Neural progenitor cell (in vitro differentiated cells): ENCODE results near the gene CSK. TPM values are rescaled to one million over a fixed set of nuclear protein-coding genes. Genes with fewer than 3 reads are reported as not detected.

Experiments
- DNase-seq: peaks from one replicate; pipeline ENCODE4 v3.0.0-alpha.2; 2016; ENCODE audit warnings: low spot score
- H2AFZ ChIP-seq: fragments of 200-600 bp; sonication (generic); replicated peaks from 2 replicates; pipeline ENCODE4 v1.6.1; 2016; ENCODE audit warnings: antibody characterized with exemption
- H3F3A ChIP-seq: fragments of 200-600 bp; sonication (generic); 2 replicates; pipeline ENCODE4 v1.6.1; 2016; ENCODE audit warnings: antibody characterized with exemption, low read depth
- H3K27ac ChIP-seq: fragments of 200-600 bp; sonication (generic); 2 replicates; pipeline ENCODE4 v1.5.1; 2016; ENCODE audit warnings: mild to moderate bottlenecking
- H3K27me3 ChIP-seq: fragments of 200-600 bp; sonication (generic); 2 replicates; pipeline ENCODE4 v1.6.1; 2016; ENCODE audit warnings: mild to moderate bottlenecking, moderate library complexity
- H3K36me3 ChIP-seq: fragments of 200-600 bp; sonication (generic); 2 replicates; pipeline ENCODE4 v1.5.1; 2016
- H3K4me1 ChIP-seq: fragments of 200-600 bp; sonication (generic); 2 replicates; pipeline ENCODE4 v1.6.1; 2016; ENCODE audit warnings: mixed run types
- H3K4me2 ChIP-seq: fragments of 200-600 bp; sonication (generic); 2 replicates; pipeline ENCODE4 v1.6.1; 2016
- H3K4me3 ChIP-seq: fragments of 200-600 bp; sonication (generic); 2 replicates; pipeline ENCODE4 v1.5.1; 2016
- H3K79me2 ChIP-seq: fragments of 200-600 bp; sonication (generic); 2 replicates; pipeline ENCODE4 v1.6.1; 2016; ENCODE audit warnings: low read depth
- H3K9ac ChIP-seq: fragments of 200-600 bp; sonication (generic); 2 replicates; pipeline ENCODE4 v1.6.1; 2016
- H3K9me3 ChIP-seq: fragments of 200-600 bp; sonication (generic); 2 replicates; pipeline ENCODE4 v1.5.1; 2016; ENCODE audit warnings: low read depth
- H4K20me1 ChIP-seq: fragments of 200-600 bp; sonication (generic); 2 replicates; pipeline ENCODE4 v1.6.1; 2016; ENCODE audit warnings: low read depth
- H3K27ac Mint-ChIP-seq: 3 replicates; pipeline ENCODE4 v1.8.0; 2021; ENCODE audit warnings: mixed read lengths
- H3K27me3 Mint-ChIP-seq: 2 replicates; pipeline ENCODE4 v1.8.0; 2022; ENCODE audit warnings: low read depth, mild to moderate bottlenecking, inconsistent platforms, moderate library complexity, mixed read lengths; ENCODE audit not compliant: insufficient read depth
- H3K36me3 Mint-ChIP-seq: 3 replicates; pipeline ENCODE4 v1.8.0; 2021; ENCODE audit warnings: mixed read lengths
- H3K4me1 Mint-ChIP-seq: 3 replicates; pipeline ENCODE4 v1.8.0; 2021; ENCODE audit warnings: mixed read lengths
- H3K4me3 Mint-ChIP-seq: 3 replicates; pipeline ENCODE4 v1.8.0; 2021; ENCODE audit warnings: mild to moderate bottlenecking, moderate library complexity, mixed read lengths
- H3K9me3 Mint-ChIP-seq: 3 replicates; pipeline ENCODE4 v1.8.0; 2020; ENCODE audit warnings: mixed read lengths
- CTCF ChIP-seq: fragments of 200-600 bp; sonication (generic); IDR thresholded peaks from 2 replicates; pipeline ENCODE4 v1.5.1; 2017; ENCODE audit warnings: antibody characterized with exemption, mild to moderate bottlenecking
- EZH2 ChIP-seq: fragments of 200-600 bp; sonication (generic); IDR thresholded peaks from 2 replicates; pipeline ENCODE4 v1.6.1; 2017; ENCODE audit warnings: antibody characterized with exemption, mild to moderate bottlenecking, moderate library complexity
- EZH2phosphoT487 ChIP-seq: fragments of 200-600 bp; sonication (generic); IDR thresholded peaks from 2 replicates; pipeline ENCODE4 v1.6.1; 2017; ENCODE audit warnings: antibody characterized with exemption
- total RNA-seq: library from RNA; depleted of rRNA; stranded (reverse); fragments of >200 nt; gene quantifications from 2 replicates; pipeline ENCODE4 v1.2.3, GENCODE V29; 2015; ENCODE audit warnings: low replicate concordance

CSK gene
- total RNA-seq, 1 donor from 2014 or later, result 18.3 TPM

GRCh38 chr15:74845208-74845568, 63.3 kb downstream of the CSK start:
- Mint-ChIP-seq H3K27ac (peak overlapping the region; percentile 78), H3K4me1 (peaks cover 36% of the 10 kb centered on the region), H3K27me3 (peaks cover 7% of the 10 kb centered on the region), H3K4me3 (no peak overlapping the region), H3K9me3 (no peaks in the 10 kb centered on the region), H3K36me3 (peaks cover 13% of the 10 kb centered on the region)
- Histone ChIP-seq H3K9ac (no peak overlapping the region), H3K27ac (no peak overlapping the region), H3K9me3 (no peaks in the 10 kb centered on the region), H4K20me1 (peaks cover 9% of the 10 kb centered on the region), H3K36me3 (no peaks in the 10 kb centered on the region), H2AFZ (no peak overlapping the region), H3K4me2 (no peak overlapping the region), H3F3A (peaks cover 24% of the 10 kb centered on the region), H3K4me3 (no peak overlapping the region), H3K79me2 (no peaks in the 10 kb centered on the region), H3K4me1 (peaks cover 18% of the 10 kb centered on the region), H3K27me3 (no peaks in the 10 kb centered on the region)
- TF ChIP-seq EZH2phosphoT487 (no peak), CTCF (no peak), EZH2 (no peak)
- no peak for DNase-seq

- no peak for TF ChIP-seq CTCF
- no peak for TF ChIP-seq EZH2
- TF ChIP-seq EZH2phosphoT487, result no peak
- Mint-ChIP-seq H3K27ac (no peak overlapping the region), H3K36me3 (peaks cover 13% of the 10 kb centered on the region), H3K27me3 (peaks cover 7% of the 10 kb centered on the region), H3K4me3 (no peak overlapping the region), H3K9me3 (no peaks in the 10 kb centered on the region), H3K4me1 (peaks cover 35% of the 10 kb centered on the region)
- Histone ChIP-seq H3K27me3 (no peaks in the 10 kb centered on the region), H3K4me1 (peaks cover 18% of the 10 kb centered on the region), H2AFZ (no peak overlapping the region), H3F3A (peaks cover 24% of the 10 kb centered on the region), H3K36me3 (no peaks in the 10 kb centered on the region), H4K20me1 (peaks cover 8% of the 10 kb centered on the region), H3K4me3 (no peak overlapping the region), H3K9me3 (no peaks in the 10 kb centered on the region), H3K4me2 (no peak overlapping the region), H3K9ac (no peak overlapping the region), H3K79me2 (no peaks in the 10 kb centered on the region), H3K27ac (no peak overlapping the region)
- no peak for DNase-seq
Observed at GRCh38 chr15:74845581-74845980, 63.7 kb downstream of the CSK start.

- no peak overlapping the region for H3K4me2 ChIP-seq
- H3K27ac ChIP-seq, result no peak overlapping the region
- H3K27me3 Mint-ChIP-seq, result peaks cover 2% of the 10 kb centered on the region
- H3K4me1 ChIP-seq, result peaks cover 18% of the 10 kb centered on the region
- no peaks in the 10 kb centered on the region for H3K79me2 ChIP-seq
- H2AFZ ChIP-seq, result no peak overlapping the region
- no peaks in the 10 kb centered on the region for H3K9me3 ChIP-seq
- peaks cover 18% of the 10 kb centered on the region for H3K4me1 Mint-ChIP-seq
- H3K27ac Mint-ChIP-seq, result no peak overlapping the region
- H3K36me3 Mint-ChIP-seq, result peaks cover 17% of the 10 kb centered on the region
- H3K4me3 Mint-ChIP-seq, result peak overlapping the region; percentile 59
- H3K4me3 ChIP-seq, result no peak overlapping the region
- no peaks in the 10 kb centered on the region for H3K9me3 Mint-ChIP-seq
- no peaks in the 10 kb centered on the region for H3K27me3 ChIP-seq
- TF ChIP-seq EZH2 (no peak), CTCF (no peak), EZH2phosphoT487 (no peak)
- no peak for DNase-seq
- no peaks in the 10 kb centered on the region for H4K20me1 ChIP-seq
- no peaks in the 10 kb centered on the region for H3K36me3 ChIP-seq
- H3K9ac ChIP-seq, result no peak overlapping the region
- peaks cover 24% of the 10 kb centered on the region for H3F3A ChIP-seq
Observed at GRCh38 chr15:74847432-74847831, 65.6 kb downstream of the CSK start.

- H2AFZ ChIP-seq, result no peak overlapping the region
- no peaks in the 10 kb centered on the region for H3K27me3 ChIP-seq
- no peaks in the 10 kb centered on the region for H3K4me1 ChIP-seq
- H3K4me2 ChIP-seq, result no peak overlapping the region
- H3F3A ChIP-seq, result peaks cover 1% of the 10 kb centered on the region
- no peak for DNase-seq
- Mint-ChIP-seq H3K4me1 (peaks cover 7% of the 10 kb centered on the region), H3K9me3 (no peaks in the 10 kb centered on the region), H3K27ac (no peak overlapping the region), H3K36me3 (peaks cover 16% of the 10 kb centered on the region), H3K27me3 (no peaks in the 10 kb centered on the region), H3K4me3 (no peak overlapping the region)
- H3K9me3 ChIP-seq, result no peaks in the 10 kb centered on the region
- no peaks in the 10 kb centered on the region for H3K79me2 ChIP-seq
- H4K20me1 ChIP-seq, result peaks cover 8% of the 10 kb centered on the region
- no peaks in the 10 kb centered on the region for H3K36me3 ChIP-seq
- TF ChIP-seq CTCF, result no peak
- TF ChIP-seq EZH2, result no peak
- no peak for TF ChIP-seq EZH2phosphoT487
- no peak overlapping the region for H3K27ac ChIP-seq
- H3K9ac ChIP-seq, result no peak overlapping the region
- no peak overlapping the region for H3K4me3 ChIP-seq
Observed at GRCh38 chr15:74850393-74850792, 68.5 kb downstream of the CSK start.
